GM19468 (cell line): ENCODE data around the gene ADGRG3.
"Not testable (repeated sequence)": the region's sequence is repeated elsewhere in the genome, so short reads cannot be mapped to it uniquely, and the experiment has no call there.

ENCODE experiments used
- ATAC-seq: cut with Tn5 transposase; IDR thresholded peaks from one replicate; pipeline ENCODE4 v1.9.1; 2021; ENCODE audit warnings: mild to moderate bottlenecking, moderate library complexity, moderate number of reproducible peaks; ENCODE audit not compliant: unreplicated experiment; ENCODE audit errors: extremely low read depth

Gene ADGRG3

DNA sequence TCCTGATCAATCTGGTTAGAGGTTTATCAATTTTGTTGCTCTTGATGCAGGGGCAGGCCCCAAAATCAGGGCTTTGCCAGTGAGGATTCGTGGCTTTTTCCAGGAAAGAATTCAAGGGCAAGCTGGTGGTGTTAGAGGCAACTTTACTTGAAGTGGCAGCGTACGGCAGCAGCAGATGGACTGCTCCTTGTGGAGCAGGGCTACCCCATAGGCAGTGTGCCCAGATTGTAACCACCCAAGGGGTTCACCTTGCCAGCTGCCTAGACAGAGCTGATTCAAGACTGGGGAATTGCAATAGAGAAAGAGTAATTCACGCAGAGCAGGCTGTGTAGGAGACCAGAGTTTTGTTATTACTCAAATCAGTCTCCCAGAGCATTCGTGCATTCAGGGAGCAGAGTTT, 43.2 kb downstream of the ADGRG3 start:
- ATAC-seq, result no peak

GRCh38 chr16:57711993-57712392, 43.9 kb downstream of the ADGRG3 start:
- ATAC-seq, result no peak

GRCh38 chr16:57712569-57712968, 44.5 kb downstream of the ADGRG3 start:
- not testable (repeated sequence) for ATAC-seq

DNA sequence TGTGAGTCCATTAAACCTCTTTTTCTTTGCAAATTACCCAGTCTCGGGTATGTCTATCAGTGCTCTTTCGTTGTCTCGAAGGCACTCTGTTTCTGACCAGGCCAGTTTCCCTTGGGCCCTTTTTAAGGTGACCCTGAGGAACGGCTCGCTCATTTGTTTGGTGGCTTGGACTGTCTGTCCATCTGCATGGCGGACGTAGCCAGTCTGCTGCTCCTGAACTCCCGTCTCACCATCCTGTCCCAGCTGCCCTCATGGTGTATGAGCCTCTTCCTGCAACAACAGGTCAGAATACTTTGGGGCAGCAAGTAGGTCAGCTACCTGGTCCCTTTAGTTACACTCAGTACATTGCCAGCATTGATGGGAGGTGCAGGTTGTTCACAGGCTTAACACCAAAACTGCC, 45.5 kb downstream of the ADGRG3 start:
- no peak for ATAC-seq

- ATAC-seq, result no peak
Observed at GRCh38 chr16:57714047-57714446, 45.9 kb downstream of the ADGRG3 start.

DNA sequence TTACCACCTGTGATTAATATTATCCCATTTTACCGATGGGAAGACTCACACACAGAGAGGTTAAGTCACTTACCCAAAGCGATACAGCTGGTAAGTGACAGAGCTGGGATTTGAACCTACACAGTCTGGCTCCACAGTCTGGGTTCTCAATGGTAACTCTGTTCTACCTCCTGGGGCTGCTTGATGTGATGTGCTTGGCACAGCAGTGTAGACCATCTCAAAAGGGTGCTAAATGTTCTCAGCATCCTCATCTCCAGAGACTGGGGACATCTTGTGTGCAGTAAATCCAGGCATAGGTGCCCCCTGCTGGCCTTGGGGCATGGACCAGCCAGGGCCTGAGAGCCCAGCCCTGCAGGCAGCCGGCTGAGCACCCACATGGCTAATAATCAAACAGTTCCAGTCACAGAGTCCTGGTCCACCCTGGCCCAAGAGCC, 52.1 kb downstream of the ADGRG3 start:
- no peak for ATAC-seq

- no peak for ATAC-seq
Observed at GRCh38 chr16:57721356-57722209, 53.5 kb downstream of the ADGRG3 start.

DNA sequence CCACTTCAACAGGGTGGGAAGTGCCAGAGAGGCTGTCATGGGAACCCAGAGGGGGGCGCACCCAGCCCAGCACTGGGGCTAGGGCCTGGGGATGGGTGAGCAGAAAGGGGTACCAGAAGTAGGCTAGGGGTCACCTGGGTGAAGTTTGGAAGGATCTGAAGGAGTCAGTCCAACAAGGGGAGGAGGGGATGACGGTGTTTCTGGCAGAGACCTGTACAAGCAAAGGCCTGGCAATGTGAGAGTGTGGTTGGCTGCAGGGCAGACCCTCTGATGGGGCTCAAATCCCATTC, 54.0 kb downstream of the ADGRG3 start:
- ATAC-seq, result no peak

GRCh38 chr16:57722651-57723050, 54.5 kb downstream of the ADGRG3 start:
- ATAC-seq, result no peak

- no peak for ATAC-seq
Observed at GRCh38 chr16:57723170-57723569, 55.1 kb downstream of the ADGRG3 start.

DNA sequence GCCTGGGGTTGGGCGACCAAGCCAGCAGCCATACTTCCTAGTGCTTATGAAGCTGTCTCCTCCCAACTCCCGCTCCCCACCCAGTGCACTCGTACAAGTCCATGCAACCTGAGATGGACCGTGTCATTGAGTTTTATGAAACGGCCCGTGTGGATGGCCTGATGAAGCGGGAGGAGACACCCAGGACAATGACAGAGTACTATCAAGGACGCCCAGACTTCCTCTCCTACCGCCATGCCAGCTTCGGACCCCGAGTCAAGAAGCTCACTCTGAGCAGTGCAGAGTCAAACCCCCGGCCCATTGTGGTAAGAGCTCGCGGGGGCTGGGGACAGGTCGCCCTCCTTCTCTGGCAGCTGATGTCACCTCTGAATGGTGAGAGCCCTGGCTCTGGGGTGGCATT, 56.4 kb downstream of the ADGRG3 start:
- no peak for ATAC-seq

DNA sequence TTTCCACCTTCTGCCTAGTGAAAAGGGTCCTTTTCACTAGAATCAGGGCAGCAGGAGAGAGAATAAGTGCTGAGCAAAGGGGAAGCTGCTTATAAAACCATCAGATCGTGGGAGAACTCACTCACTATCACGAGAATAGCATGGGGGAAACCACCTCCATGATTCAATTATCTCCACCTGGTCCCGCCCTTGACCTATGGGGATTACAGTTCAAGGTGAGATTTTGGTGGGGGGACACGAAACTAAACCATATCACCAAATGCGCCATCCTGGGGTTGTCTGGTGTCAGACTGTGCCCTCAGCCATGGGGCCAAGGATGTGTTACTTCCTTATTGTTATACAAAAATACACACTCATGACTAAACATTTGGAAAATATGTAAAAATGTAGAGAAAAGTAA, 57.0 kb downstream of the ADGRG3 start:
- ATAC-seq, result no peak

DNA sequence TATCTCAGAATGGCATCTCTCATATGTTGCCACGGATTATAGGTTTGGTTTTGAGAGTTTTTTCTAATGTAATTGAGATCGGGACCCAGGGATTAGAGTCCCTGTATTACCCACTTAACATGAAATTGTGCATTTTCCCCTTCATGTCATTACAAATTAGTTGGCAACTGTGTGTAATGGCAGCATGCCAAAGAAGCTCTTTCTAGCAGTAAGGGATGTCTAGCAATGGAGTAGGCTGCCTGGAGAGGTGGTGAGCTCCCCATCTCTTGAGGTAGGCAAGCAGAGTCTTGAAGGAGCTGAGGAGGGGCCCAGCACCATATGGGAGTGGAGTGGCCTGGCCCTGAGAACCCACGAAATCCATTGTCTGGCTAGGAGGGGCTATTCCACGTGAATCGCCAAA, 57.4 kb downstream of the ADGRG3 start:
- no peak for ATAC-seq

- ATAC-seq, result no peak
Observed at GRCh38 chr16:57725976-57726375, 57.9 kb downstream of the ADGRG3 start.

DNA sequence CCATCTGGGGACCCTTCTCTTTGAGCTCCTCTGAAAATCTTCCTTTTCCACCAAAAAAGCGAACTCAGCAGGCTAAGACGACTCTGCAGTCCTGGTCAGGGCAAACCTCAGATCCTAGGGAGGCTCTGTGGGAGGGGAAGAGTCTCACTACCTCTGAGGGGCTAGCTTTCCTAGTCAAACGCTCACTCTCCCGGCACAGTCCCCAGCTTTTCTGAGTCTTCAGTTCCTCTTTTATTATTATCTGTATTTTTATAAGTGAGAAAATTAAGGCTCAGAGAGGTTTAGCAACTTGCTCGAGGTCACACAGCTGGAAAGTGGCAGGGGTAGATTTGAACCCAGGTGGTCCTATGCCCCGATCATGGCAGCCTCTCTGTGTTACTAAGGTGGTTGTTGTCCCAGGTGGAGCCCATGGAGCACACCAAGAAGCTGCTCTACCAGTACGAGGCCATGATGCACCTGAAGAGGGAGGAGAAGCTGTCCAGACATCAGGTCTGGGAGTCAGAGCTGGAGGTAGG, 58.4 kb downstream of the ADGRG3 start:
- no peak for ATAC-seq

- ATAC-seq, result no peak
Observed at GRCh38 chr16:57727610-57728009, 59.5 kb downstream of the ADGRG3 start.

GRCh38 chr16:57728336-57729181, 60.5 kb downstream of the ADGRG3 start:
- ATAC-seq, result no peak

DNA sequence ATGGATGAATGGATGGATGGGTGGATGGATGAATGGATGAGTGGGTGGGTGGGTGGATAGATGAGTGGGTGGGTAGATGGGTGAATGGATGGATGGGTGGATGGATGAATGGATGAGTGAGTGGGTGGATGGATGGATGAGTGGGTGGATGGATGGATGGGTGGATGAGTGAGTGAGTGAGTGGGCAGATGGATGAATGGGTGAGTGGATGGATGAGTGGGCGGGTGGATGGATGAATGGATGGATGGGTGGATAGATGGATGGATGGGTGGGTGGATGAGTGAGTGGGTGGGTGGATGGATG, 61.0 kb downstream of the ADGRG3 start:
- ATAC-seq, result no peak

DNA sequence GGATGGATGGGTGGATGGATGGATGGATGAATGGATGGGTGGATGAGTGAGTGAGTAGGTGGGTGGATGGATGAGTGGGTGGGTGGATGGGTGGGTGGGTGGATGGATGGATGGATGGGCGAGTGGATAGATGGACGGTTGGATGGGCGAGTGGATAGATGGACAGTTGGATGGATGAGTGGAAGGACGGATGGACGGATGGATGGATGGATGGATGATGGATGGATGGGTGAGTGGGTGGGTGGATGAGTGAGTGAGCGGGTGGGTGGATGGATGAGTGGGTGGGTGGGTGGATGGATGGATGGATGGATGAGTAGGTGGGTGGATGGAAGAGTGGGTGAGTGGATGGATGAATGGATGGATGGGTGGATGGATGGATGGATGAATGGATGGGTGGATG, 61.7 kb downstream of the ADGRG3 start:
- ATAC-seq, result not testable (repeated sequence)

- no peak for ATAC-seq
Observed at GRCh38 chr16:57730771-57731730, 62.9 kb downstream of the ADGRG3 start.
